Measurements from ENCODE around the gene ATP1A1.

ATP1A1 gene

GRCh38 chr1:116428576-116428975 lies 55.5 kb downstream of the ATP1A1 start:
- no peaks in the 10 kb centered on the region for H3K4me1 ChIP-seq (ENCODE audit: control insufficient read depth, insufficient read depth, low read length)
- H3K36me3 ChIP-seq (ENCODE audit: control insufficient read depth in 2 of 2, insufficient read depth in 2 of 2, low read length in 2 of 2) = no peaks in the 10 kb centered on the region
- H3K9ac ChIP-seq (ENCODE audit: low read length in 2 of 2) = no peak overlapping the region
- peaks cover 4 to 10% of the 10 kb centered on the region in 2 donors for H3K27me3 ChIP-seq (ENCODE audit: control insufficient read depth in 1 of 2, insufficient read depth in 2 of 2, low read length in 2 of 2)
- H3K4me3 ChIP-seq (ENCODE audit: low read length in 2 of 2) = no peak overlapping the region
- H3K9me3 ChIP-seq (ENCODE audit: control insufficient read depth in 2 of 2, low read length in 2 of 2) = no peaks in the 10 kb centered on the region
- H3K27ac ChIP-seq (ENCODE audit: low read length) = no peak overlapping the region

GRCh38 chr1:116429821-116430374 lies 56.9 kb downstream of the ATP1A1 start:
- no peaks in the 10 kb centered on the region for H3K36me3 ChIP-seq (ENCODE audit: control insufficient read depth in 2 of 2, insufficient read depth in 2 of 2, low read length in 2 of 2)
- H3K27me3 ChIP-seq (ENCODE audit: control insufficient read depth in 1 of 2, insufficient read depth in 2 of 2, low read length in 2 of 2) = peaks cover 0 to 10% of the 10 kb centered on the region in 2 donors
- peaks cover 2 to 3% of the 10 kb centered on the region in 2 donors for H3K9me3 ChIP-seq (ENCODE audit: control insufficient read depth in 2 of 2, low read length in 2 of 2)
- no peak overlapping the region for H3K9ac ChIP-seq (ENCODE audit: low read length in 2 of 2)
- H3K4me1 ChIP-seq (ENCODE audit: control insufficient read depth, insufficient read depth, low read length) = no peaks in the 10 kb centered on the region
- H3K4me3 ChIP-seq (ENCODE audit: low read length in 2 of 2) = no peak overlapping the region
- H3K27ac ChIP-seq (ENCODE audit: low read length) = no peak overlapping the region

DNA sequence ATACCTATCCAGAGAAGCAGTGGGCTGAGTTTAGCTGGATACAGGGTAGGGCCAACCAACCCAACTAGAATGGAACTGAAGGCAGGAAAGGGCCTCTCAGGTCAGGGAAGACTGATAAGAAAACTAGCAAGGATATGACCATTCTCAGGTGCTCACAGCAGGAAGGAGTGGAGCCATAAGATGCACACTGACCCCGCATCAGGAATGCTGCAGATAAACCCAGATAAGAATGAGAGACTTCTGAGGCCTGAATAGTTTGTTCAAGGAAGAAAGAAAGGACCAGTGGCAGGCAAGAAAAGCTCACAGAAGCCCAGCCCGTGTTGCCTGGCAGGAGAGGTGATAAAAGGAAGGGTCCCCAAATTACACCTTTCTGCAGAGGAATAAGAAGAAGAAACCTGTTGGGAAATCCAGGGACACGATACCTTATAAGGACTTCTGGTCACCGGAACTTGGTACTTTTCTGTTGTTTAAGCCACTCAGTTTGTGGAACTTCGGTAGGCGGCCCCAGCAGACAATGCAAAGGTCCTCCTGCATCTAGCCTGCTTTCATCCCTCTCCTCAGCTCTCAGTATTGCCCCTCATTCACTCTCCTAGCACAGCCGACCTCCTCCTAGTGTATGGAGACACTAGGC lies 58.9 kb downstream of the ATP1A1 start:
- H3K9me3 ChIP-seq (ENCODE audit: control insufficient read depth in 2 of 2, low read length in 2 of 2) = peaks cover 3% of the 10 kb centered on the region in 2 donors
- H3K27ac ChIP-seq (ENCODE audit: low read length) = no peak overlapping the region
- H3K27me3 ChIP-seq (ENCODE audit: control insufficient read depth in 1 of 2, insufficient read depth in 2 of 2, low read length in 2 of 2) = peaks cover 0 to 8% of the 10 kb centered on the region in 2 donors
- H3K4me3 ChIP-seq (ENCODE audit: low read length in 2 of 2) = no peak overlapping the region
- no peaks in the 10 kb centered on the region for H3K36me3 ChIP-seq (ENCODE audit: control insufficient read depth in 2 of 2, insufficient read depth in 2 of 2, low read length in 2 of 2)
- no peaks in the 10 kb centered on the region for H3K4me1 ChIP-seq (ENCODE audit: control insufficient read depth, insufficient read depth, low read length)
- H3K9ac ChIP-seq (ENCODE audit: low read length in 2 of 2) = no peak overlapping the region

GRCh38 chr1:116432655-116433265 lies 59.7 kb downstream of the ATP1A1 start:
- Histone ChIP-seq H3K9ac (ENCODE audit: low read length in 2 of 2) (no peak overlapping the region), H3K27ac (ENCODE audit: low read length) (no peak overlapping the region), H3K4me3 (ENCODE audit: low read length in 2 of 2) (no peak overlapping the region)

DNA sequence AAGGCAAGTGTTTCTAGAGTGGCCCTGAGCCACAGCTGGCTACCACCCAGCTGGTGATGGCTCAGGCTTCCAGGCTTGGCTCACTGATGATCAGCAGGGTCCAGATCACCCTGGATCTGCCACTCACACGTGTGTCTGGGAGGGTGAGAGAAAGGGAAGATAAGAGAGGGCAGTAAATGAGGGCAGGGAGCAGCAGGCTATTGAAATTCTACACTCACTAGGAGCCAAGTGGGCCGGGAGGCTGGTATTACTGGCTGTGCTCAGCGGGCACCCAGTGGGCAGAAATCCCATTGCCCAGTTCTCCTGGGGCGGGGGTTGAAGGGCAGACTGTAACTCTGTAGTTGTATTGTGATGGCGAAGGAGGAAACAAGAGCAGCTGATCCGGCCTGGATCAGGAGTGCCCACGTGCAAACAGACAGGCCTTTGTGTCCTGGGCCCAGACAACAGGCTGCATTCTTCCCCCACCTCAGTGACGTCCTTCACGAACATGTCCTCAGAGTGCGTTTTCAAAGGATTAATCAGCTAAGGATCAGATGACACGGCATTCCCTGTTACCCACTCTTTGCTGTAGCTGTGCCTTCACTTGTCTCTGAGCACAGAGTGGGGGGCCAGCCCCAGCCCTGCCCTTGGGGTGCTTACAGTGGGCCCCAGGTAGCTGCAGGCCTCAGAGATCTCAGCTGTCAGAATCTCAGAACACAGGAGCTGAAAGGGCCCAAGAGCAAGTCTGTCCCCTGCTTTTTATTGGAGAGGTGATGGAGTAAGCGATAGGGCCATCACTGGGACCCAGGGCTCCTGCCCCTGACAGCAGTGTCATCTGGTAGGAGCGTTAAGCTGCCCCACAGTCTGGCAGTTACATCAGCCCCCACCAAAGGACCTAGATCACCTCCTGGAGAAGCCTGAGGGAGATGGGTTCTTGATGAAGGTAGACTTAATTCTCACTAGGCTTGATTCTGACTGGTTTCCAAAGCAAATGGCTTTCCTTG lies 60.5 kb downstream of the ATP1A1 start:
- peaks cover 3% of the 10 kb centered on the region in 2 donors for H3K9me3 ChIP-seq (ENCODE audit: control insufficient read depth in 2 of 2, low read length in 2 of 2)
- H3K9ac ChIP-seq (ENCODE audit: low read length in 2 of 2) = no peak overlapping the region
- no peaks in the 10 kb centered on the region for H3K36me3 ChIP-seq (ENCODE audit: control insufficient read depth in 2 of 2, insufficient read depth in 2 of 2, low read length in 2 of 2)
- peaks cover 0 to 8% of the 10 kb centered on the region in 2 donors for H3K27me3 ChIP-seq (ENCODE audit: control insufficient read depth in 1 of 2, insufficient read depth in 2 of 2, low read length in 2 of 2)
- no peak overlapping the region for H3K27ac ChIP-seq (ENCODE audit: low read length)
- H3K4me3 ChIP-seq (ENCODE audit: low read length in 2 of 2) = no peak overlapping the region
- no peaks in the 10 kb centered on the region for H3K4me1 ChIP-seq (ENCODE audit: control insufficient read depth, insufficient read depth, low read length)

More at GRCh38 chr1:116432655-116433265, 59.7 kb downstream of the ATP1A1 start:
- Histone ChIP-seq H3K27me3 (ENCODE audit: control insufficient read depth in 1 of 2, insufficient read depth in 2 of 2, low read length in 2 of 2) (peaks cover 0 to 8% of the 10 kb centered on the region in 2 donors), H3K9me3 (ENCODE audit: control insufficient read depth in 2 of 2, low read length in 2 of 2) (peaks cover 3% of the 10 kb centered on the region in 2 donors), H3K36me3 (ENCODE audit: control insufficient read depth in 2 of 2, insufficient read depth in 2 of 2, low read length in 2 of 2) (no peaks in the 10 kb centered on the region), H3K4me1 (ENCODE audit: control insufficient read depth, insufficient read depth, low read length) (no peaks in the 10 kb centered on the region)

DNA sequence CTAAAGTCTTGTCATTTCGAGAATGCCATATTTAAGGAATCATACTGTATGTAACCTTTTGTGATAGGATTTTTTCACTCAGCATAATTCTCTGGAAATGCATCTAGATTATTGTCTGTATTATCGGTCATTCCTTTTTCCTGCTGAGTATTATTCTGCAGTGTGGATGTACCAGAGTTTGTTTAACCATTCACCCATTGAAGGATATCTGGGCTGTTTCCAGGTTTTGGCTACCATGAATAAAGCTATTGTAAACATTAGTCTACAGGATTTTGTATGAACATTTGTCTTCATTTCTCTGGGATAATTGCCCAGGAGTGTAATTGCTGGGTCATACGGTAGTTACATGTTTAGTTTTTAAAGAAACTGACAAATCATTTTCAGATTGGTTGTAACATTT lies 61.8 kb downstream of the ATP1A1 start:
- Histone ChIP-seq H3K4me3 (ENCODE audit: low read length in 2 of 2) (no peak overlapping the region), H3K9me3 (ENCODE audit: control insufficient read depth in 2 of 2, low read length in 2 of 2) (peaks cover 3% of the 10 kb centered on the region in 2 donors), H3K27ac (ENCODE audit: low read length) (no peak overlapping the region), H3K36me3 (ENCODE audit: control insufficient read depth in 2 of 2, insufficient read depth in 2 of 2, low read length in 2 of 2) (no peaks in the 10 kb centered on the region), H3K27me3 (ENCODE audit: control insufficient read depth in 1 of 2, insufficient read depth in 2 of 2, low read length in 2 of 2) (peaks cover 0 to 8% of the 10 kb centered on the region in 2 donors), H3K4me1 (ENCODE audit: control insufficient read depth, insufficient read depth, low read length) (no peaks in the 10 kb centered on the region), H3K9ac (ENCODE audit: low read length in 2 of 2) (no peak overlapping the region)

- Histone ChIP-seq H3K4me3 (ENCODE audit: low read length in 2 of 2) (no peak overlapping the region), H3K27me3 (ENCODE audit: control insufficient read depth in 1 of 2, insufficient read depth in 2 of 2, low read length in 2 of 2) (peaks cover 0 to 8% of the 10 kb centered on the region in 2 donors), H3K36me3 (ENCODE audit: control insufficient read depth in 2 of 2, insufficient read depth in 2 of 2, low read length in 2 of 2) (no peaks in the 10 kb centered on the region), H3K4me1 (ENCODE audit: control insufficient read depth, insufficient read depth, low read length) (no peaks in the 10 kb centered on the region), H3K9ac (ENCODE audit: low read length in 2 of 2) (no peak overlapping the region), H3K9me3 (ENCODE audit: control insufficient read depth in 2 of 2, low read length in 2 of 2) (peaks cover 3% of the 10 kb centered on the region in 2 donors), H3K27ac (ENCODE audit: low read length) (no peak overlapping the region)
Observed at GRCh38 chr1:116435806-116436610, 63.0 kb downstream of the ATP1A1 start.

- Histone ChIP-seq H3K27ac (ENCODE audit: low read length) (no peak overlapping the region), H3K36me3 (ENCODE audit: control insufficient read depth in 2 of 2, insufficient read depth in 2 of 2, low read length in 2 of 2) (no peaks in the 10 kb centered on the region), H3K4me1 (ENCODE audit: control insufficient read depth, insufficient read depth, low read length) (no peaks in the 10 kb centered on the region), H3K4me3 (ENCODE audit: low read length in 2 of 2) (no peak overlapping the region), H3K27me3 (ENCODE audit: control insufficient read depth in 1 of 2, insufficient read depth in 2 of 2, low read length in 2 of 2) (peaks cover 0 to 8% of the 10 kb centered on the region in 2 donors), H3K9me3 (ENCODE audit: control insufficient read depth in 2 of 2, low read length in 2 of 2) (peaks cover 3% of the 10 kb centered on the region in 2 donors), H3K9ac (ENCODE audit: low read length in 2 of 2) (no peak overlapping the region)
Observed at GRCh38 chr1:116436611-116436970, 63.5 kb downstream of the ATP1A1 start.

DNA sequence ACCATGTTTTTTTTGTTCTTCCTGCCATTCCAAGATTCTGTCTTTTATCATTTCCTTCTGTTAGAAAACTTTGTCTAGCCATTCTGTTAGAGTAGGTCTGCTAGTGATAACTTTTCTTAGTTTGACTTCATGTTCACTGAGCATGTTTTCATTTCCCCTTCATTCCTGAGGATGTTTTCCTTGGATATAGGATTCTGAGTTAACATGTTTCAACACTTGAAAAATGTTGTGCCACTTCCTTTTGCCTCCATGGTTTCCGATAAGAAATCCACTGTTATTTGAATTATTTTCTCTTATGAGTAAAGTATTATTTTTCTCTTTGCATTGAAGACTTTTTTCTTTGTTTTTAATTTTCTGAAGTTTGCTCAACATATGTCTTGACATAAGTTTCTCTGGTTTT lies 66.7 kb downstream of the ATP1A1 start:
- H3K9ac ChIP-seq (ENCODE audit: low read length in 2 of 2) = no peak overlapping the region
- H3K4me1 ChIP-seq (ENCODE audit: control insufficient read depth, insufficient read depth, low read length) = no peaks in the 10 kb centered on the region
- peaks cover 2 to 3% of the 10 kb centered on the region in 2 donors for H3K9me3 ChIP-seq (ENCODE audit: control insufficient read depth in 2 of 2, low read length in 2 of 2)
- H3K36me3 ChIP-seq (ENCODE audit: control insufficient read depth in 2 of 2, insufficient read depth in 2 of 2, low read length in 2 of 2) = no peaks in the 10 kb centered on the region
- H3K27me3 ChIP-seq (ENCODE audit: control insufficient read depth in 1 of 2, insufficient read depth in 2 of 2, low read length in 2 of 2) = peaks cover 0 to 3% of the 10 kb centered on the region in 2 donors
- no peak overlapping the region for H3K27ac ChIP-seq (ENCODE audit: low read length)
- H3K4me3 ChIP-seq (ENCODE audit: low read length in 2 of 2) = no peak overlapping the region

- Histone ChIP-seq H3K9me3 (ENCODE audit: control insufficient read depth in 2 of 2, low read length in 2 of 2) (no peaks in the 10 kb centered on the region), H3K27me3 (ENCODE audit: control insufficient read depth in 1 of 2, insufficient read depth in 2 of 2, low read length in 2 of 2) (peaks cover 0 to 7% of the 10 kb centered on the region in 2 donors), H3K4me3 (ENCODE audit: low read length in 2 of 2) (no peak overlapping the region), H3K27ac (ENCODE audit: low read length) (no peak overlapping the region), H3K4me1 (ENCODE audit: control insufficient read depth, insufficient read depth, low read length) (no peaks in the 10 kb centered on the region), H3K9ac (ENCODE audit: low read length in 2 of 2) (no peak overlapping the region), H3K36me3 (ENCODE audit: control insufficient read depth in 2 of 2, insufficient read depth in 2 of 2, low read length in 2 of 2) (no peaks in the 10 kb centered on the region)
Observed at GRCh38 chr1:116440731-116441130, 67.7 kb downstream of the ATP1A1 start.
